CD4-positive, CD25-positive, alpha-beta regulatory T cell (primary cell): ENCODE measurements around the gene AQR. TPM values are rescaled to one million over a fixed set of nuclear protein-coding genes. Genes with fewer than 3 reads are reported as not detected.
A peak's percentile ranks its signal among the peaks of the same experiment; 100 is the strongest.

ENCODE experiments used
- ATAC-seq, 2 donors: fragments of 150-1000 bp; cut with Tn5 transposase; one replicate each; pipeline ENCODE4 v1.10.0; 2021; ENCODE audit warnings: low read depth in 2 of 2, moderate number of reproducible peaks in 2 of 2, moderate library complexity in 1 of 2
- DNase-seq, 3 donors: peaks; one replicate each; pipeline versions ENCODE4 v3.0.0 to v3.0.0-alpha.2; 2012 to 2022; ENCODE audit warnings: mixed read lengths in 1 of 3
- H3K27ac ChIP-seq: one replicate; pipeline ENCODE4 v1.7.0; 2013; ENCODE audit warnings: mild to moderate bottlenecking, low read length; ENCODE audit not compliant: insufficient read depth, poor library complexity, severe bottlenecking
- H3K27me3 ChIP-seq: one replicate; pipeline ENCODE4 v1.7.0; 2013; ENCODE audit warnings: low read length; ENCODE audit not compliant: control insufficient read depth, insufficient read depth
- H3K36me3 ChIP-seq: one replicate; pipeline ENCODE4 v1.7.0; 2013; ENCODE audit warnings: mild to moderate bottlenecking, low read length, moderate library complexity; ENCODE audit not compliant: control insufficient read depth, insufficient read depth
- H3K4me1 ChIP-seq: 2 replicates; pipeline ENCODE4 v1.7.0; 2013; ENCODE audit warnings: mild to moderate bottlenecking, low read length; ENCODE audit not compliant: insufficient read depth, control insufficient read depth, poor library complexity, severe bottlenecking
- H3K4me3 ChIP-seq: one replicate; pipeline ENCODE4 v1.7.0; 2013; ENCODE audit warnings: low read depth, mild to moderate bottlenecking, low read length, moderate library complexity
- H3K9me3 ChIP-seq, 2 experiments: 1 replicate in 1 of 2; 2 replicates in 1 of 2; pipeline ENCODE4 v1.7.0; 2013; ENCODE audit warnings: low read length in 2 of 2, mild to moderate bottlenecking in 1 of 2, moderate library complexity in 1 of 2; ENCODE audit not compliant: control insufficient read depth in 2 of 2
- H3K27ac Mint-ChIP-seq, 3 donors: one replicate each; pipeline ENCODE4 v1.8.0; 2020 to 2022; ENCODE audit warnings: mild to moderate bottlenecking in 3 of 3, mixed read lengths in 3 of 3, moderate library complexity in 2 of 3
- H3K27me3 Mint-ChIP-seq: one replicate; pipeline ENCODE4 v1.8.0; 2022; ENCODE audit warnings: mild to moderate bottlenecking, mixed read lengths
- H3K36me3 Mint-ChIP-seq: one replicate; pipeline ENCODE4 v1.8.0; 2020; ENCODE audit warnings: mixed read lengths
- H3K4me1 Mint-ChIP-seq, 4 donors: one replicate each; pipeline ENCODE4 v1.8.0; 2020 to 2022; ENCODE audit warnings: mixed read lengths in 4 of 4, mild to moderate bottlenecking in 1 of 4
- H3K4me3 Mint-ChIP-seq, 4 donors: one replicate each; pipeline ENCODE4 v1.8.0; 2020 to 2022; ENCODE audit warnings: mild to moderate bottlenecking in 4 of 4, mixed read lengths in 4 of 4, moderate library complexity in 3 of 4
- H3K9me3 Mint-ChIP-seq, 7 donors: one replicate each; pipeline ENCODE4 v1.8.0; 2020 to 2022; ENCODE audit warnings: mixed read lengths in 7 of 7, mild to moderate bottlenecking in 3 of 7, moderate library complexity in 2 of 7
- polyA plus RNA-seq, 4 donors: library from polyadenylated mRNA; unstranded; fragments of 300-500 nt; fragmentation: Illumina TruSeq; gene quantifications; one replicate each; pipeline ENCODE4 v1.2.3, GENCODE V29; 2021
- total RNA-seq: library from RNA; stranded (reverse); gene quantifications from one replicate; pipeline ENCODE4 v1.2.3, GENCODE V29; 2022

AQR gene
- total RNA-seq: 36.6 TPM
- polyA plus RNA-seq: 10 to 100 TPM; 12.6 to 18.4 (median 15.7) TPM

GRCh38 chr15:34969340-34970097 is at the start of gene AQR:
TSS of gene AQR (minus strand) at chr15:34969742. CDS start at chr15:34969613, 129 bp downstream.
- Mint-ChIP-seq H3K4me3 (peak within 1 kb of the TSS; percentile 96 to 100 (median 98)), H3K36me3 (peaks cover 11% of the 10 kb centered on the region), H3K27me3 (no peaks in the 10 kb centered on the region), H3K9me3 (peaks cover 0 to 1% (median 0%) of the 10 kb centered on the region in 7 donors), H3K4me1 (peaks cover 25 to 56% (median 41%) of the 10 kb centered on the region in 4 donors), H3K27ac (peak within 1 kb of the TSS; percentile 96 to 99 (median 99))
- Histone ChIP-seq H3K9me3 (no peaks in the 10 kb centered on the region), H3K27ac (peak within 1 kb of the TSS; percentile 80), H3K27me3 (no peaks in the 10 kb centered on the region), H3K36me3 (peaks cover 5% of the 10 kb centered on the region), H3K4me3 (peak within 1 kb of the TSS; percentile 97), H3K4me1 (peaks cover 29% of the 10 kb centered on the region)
- ATAC-seq (peak; percentile 97 to 98), DNase-seq (peak; percentile 87 to 97 (median 88))

- DNase-seq: no peak
- no peak overlapping the region for H3K4me3 Mint-ChIP-seq
- H3K27me3 Mint-ChIP-seq: peaks cover 44% of the 10 kb centered on the region
- peaks cover 0 to 3% (median 0%) of the 10 kb centered on the region in 7 donors for H3K9me3 Mint-ChIP-seq
- Histone ChIP-seq H3K4me3 (no peak overlapping the region), H3K9me3 (no peaks in the 10 kb centered on the region), H3K27ac (no peak overlapping the region), H3K4me1 (no peaks in the 10 kb centered on the region), H3K36me3 (no peaks in the 10 kb centered on the region), H3K27me3 (peaks cover 6% of the 10 kb centered on the region)
- no peak overlapping the region for H3K27ac Mint-ChIP-seq
- H3K4me1 Mint-ChIP-seq: no peaks in the 10 kb centered on the region
- ATAC-seq: no peak
- no peaks in the 10 kb centered on the region for H3K36me3 Mint-ChIP-seq
These were observed 44.7 kb upstream of the AQR start for GRCh38 chr15:35014241-35014640.

GRCh38 chr15:35013370-35013769 is 43.8 kb upstream of the AQR start:
- Histone ChIP-seq H3K4me3 (no peak overlapping the region), H3K27me3 (peaks cover 6% of the 10 kb centered on the region), H3K9me3 (no peaks in the 10 kb centered on the region), H3K27ac (no peak overlapping the region), H3K4me1 (no peaks in the 10 kb centered on the region), H3K36me3 (no peaks in the 10 kb centered on the region)
- Mint-ChIP-seq H3K9me3 (peaks cover 0 to 3% (median 0%) of the 10 kb centered on the region in 7 donors), H3K4me3 (no peak overlapping the region), H3K27ac (no peak overlapping the region), H3K27me3 (peaks cover 39% of the 10 kb centered on the region), H3K36me3 (no peaks in the 10 kb centered on the region), H3K4me1 (no peaks in the 10 kb centered on the region)
- ATAC-seq: no peak
- DNase-seq: no peak

- H3K4me1 Mint-ChIP-seq: no peaks in the 10 kb centered on the region
- H3K4me1 ChIP-seq: no peaks in the 10 kb centered on the region
- H3K9me3 ChIP-seq: no peaks in the 10 kb centered on the region
- H3K4me3 ChIP-seq: no peak overlapping the region
- no peaks in the 10 kb centered on the region for H3K9me3 Mint-ChIP-seq
- no peaks in the 10 kb centered on the region for H3K36me3 Mint-ChIP-seq
- peaks cover 23% of the 10 kb centered on the region for H3K27me3 Mint-ChIP-seq
- no peak overlapping the region for H3K27ac Mint-ChIP-seq
- no peaks in the 10 kb centered on the region for H3K36me3 ChIP-seq
- no peak overlapping the region for H3K4me3 Mint-ChIP-seq
- H3K27me3 ChIP-seq: peaks cover 2% of the 10 kb centered on the region
- ATAC-seq: no peak
- no peak overlapping the region for H3K27ac ChIP-seq
- DNase-seq: no peak
These were observed 37.9 kb upstream of the AQR start for GRCh38 chr15:35007397-35007796.

- H3K27ac Mint-ChIP-seq: no peak overlapping the region
- H3K9me3 ChIP-seq: no peaks in the 10 kb centered on the region
- H3K4me1 ChIP-seq: no peaks in the 10 kb centered on the region
- H3K9me3 Mint-ChIP-seq: no peaks in the 10 kb centered on the region
- peaks cover 11% of the 10 kb centered on the region for H3K27me3 Mint-ChIP-seq
- H3K4me3 Mint-ChIP-seq: no peak overlapping the region
- H3K27me3 ChIP-seq: peaks cover 2% of the 10 kb centered on the region
- no peaks in the 10 kb centered on the region for H3K36me3 Mint-ChIP-seq
- no peaks in the 10 kb centered on the region for H3K4me1 Mint-ChIP-seq
- no peak overlapping the region for H3K4me3 ChIP-seq
- DNase-seq (no peak), ATAC-seq (no peak)
- no peaks in the 10 kb centered on the region for H3K36me3 ChIP-seq
- H3K27ac ChIP-seq: no peak overlapping the region
These were observed 36.4 kb upstream of the AQR start for GRCh38 chr15:35005933-35006332.

GRCh38 chr15:35003928-35004327 is 34.4 kb upstream of the AQR start:
- Mint-ChIP-seq H3K36me3 (no peaks in the 10 kb centered on the region), H3K9me3 (peaks cover 0 to under 1% (median 0%) of the 10 kb centered on the region in 7 donors), H3K4me1 (no peaks in the 10 kb centered on the region), H3K4me3 (no peak overlapping the region), H3K27me3 (peaks cover 6% of the 10 kb centered on the region), H3K27ac (no peak overlapping the region)
- ATAC-seq: no peak
- Histone ChIP-seq H3K36me3 (no peaks in the 10 kb centered on the region), H3K9me3 (no peaks in the 10 kb centered on the region), H3K27me3 (peaks cover 2% of the 10 kb centered on the region), H3K4me1 (no peaks in the 10 kb centered on the region), H3K4me3 (no peak overlapping the region), H3K27ac (no peak overlapping the region)
- no peak for DNase-seq

GRCh38 chr15:35000511-35000910 is 31.0 kb upstream of the AQR start:
- Histone ChIP-seq H3K27me3 (peaks cover 4% of the 10 kb centered on the region), H3K9me3 (no peaks in the 10 kb centered on the region), H3K4me1 (no peaks in the 10 kb centered on the region), H3K36me3 (no peaks in the 10 kb centered on the region), H3K27ac (no peak overlapping the region), H3K4me3 (no peak overlapping the region)
- no peak overlapping the region for H3K27ac Mint-ChIP-seq
- no peak for DNase-seq
- H3K9me3 Mint-ChIP-seq: peaks cover 0 to 2% (median 0%) of the 10 kb centered on the region in 7 donors
- peaks cover 11% of the 10 kb centered on the region for H3K27me3 Mint-ChIP-seq
- no peaks in the 10 kb centered on the region for H3K36me3 Mint-ChIP-seq
- no peak overlapping the region for H3K4me3 Mint-ChIP-seq
- no peak for ATAC-seq
- H3K4me1 Mint-ChIP-seq: peaks cover 0 to under 1% (median 0%) of the 10 kb centered on the region in 4 donors

GRCh38 chr15:34999906-35000305 is 30.4 kb upstream of the AQR start:
- H3K36me3 Mint-ChIP-seq: no peaks in the 10 kb centered on the region
- Histone ChIP-seq H3K27me3 (peaks cover 4% of the 10 kb centered on the region), H3K4me3 (no peak overlapping the region), H3K27ac (no peak overlapping the region), H3K9me3 (no peaks in the 10 kb centered on the region), H3K36me3 (no peaks in the 10 kb centered on the region), H3K4me1 (no peaks in the 10 kb centered on the region)
- peaks cover 11% of the 10 kb centered on the region for H3K27me3 Mint-ChIP-seq
- no peak overlapping the region for H3K4me3 Mint-ChIP-seq
- DNase-seq (no peak), ATAC-seq (no peak)
- peaks cover 0 to 6% (median 0%) of the 10 kb centered on the region in 4 donors for H3K4me1 Mint-ChIP-seq
- H3K27ac Mint-ChIP-seq: no peak overlapping the region
- H3K9me3 Mint-ChIP-seq: peaks cover 0 to 2% (median 0%) of the 10 kb centered on the region in 7 donors
